HepG2 (cell line): Measurements from ENCODE around the gene CACNG4. TPM values are rescaled to one million over a fixed set of nuclear protein-coding genes. Genes with fewer than 3 reads are reported as not detected.

Experiments used
- ATAC-seq: fragments of 200-7000 bp; cut with Tn5 transposase; 3 replicates; pipeline ENCODE4 v1.9.1; 2020; ENCODE audit warnings: mild to moderate bottlenecking, moderate library complexity
- BruUV-seq: library from RNA; stranded (reverse); fragments of 400-500 nt; replicated peaks from 2 replicates; lab custom pipeline; 2021; lab: Mats Ljungman, UMichigan
- CTCF ChIA-PET: fragments of 300-600 bp; formaldehyde crosslinking; extraction: SDS; loops from one replicate; lab custom pipeline; 2021; ENCODE audit warnings: low total read pairs, inconsistent platforms, low intra/inter-chr PET ratio; lab: Yijun Ruan, JAX
- POLR2A ChIA-PET: fragments of 350-600 bp; sonication (Branson Sonifier 250); formaldehyde crosslinking; loops from one replicate; lab custom pipeline; 2020; ENCODE audit warnings: antibody characterized with exemption, inconsistent platforms; lab: Yijun Ruan, JAX
- DNase-seq: peaks from one replicate; pipeline ENCODE4 v3.0.0-alpha.2; 2015; ENCODE audit warnings: low spot score
- FAIRE-seq: peaks from 3 replicates; lab custom pipeline; 2011; peaks lifted over from hg19 to GRCh38; lab: Jason Lieb, UNC
- H2AFZ ChIP-seq: one replicate; pipeline ENCODE4 v1.6.1; 2011; ENCODE audit warnings: low read length, inconsistent platforms
- H3K27ac ChIP-seq: fragments of 300-600 bp; 3 replicates; pipeline ENCODE4 v1.8.0; 2011; ENCODE audit warnings: mixed run types, mild to moderate bottlenecking, mixed read lengths, low read length, inconsistent platforms; ENCODE audit not compliant: insufficient read depth; ENCODE audit errors: extremely low read length
- H3K27me3 ChIP-seq, 2 experiments: fragments of 200-600 bp in 1 of 2; 2 replicates in 1 of 2; 3 replicates in 1 of 2; pipeline versions ENCODE4 v1.6.0 to v1.8.0; 2011; ENCODE audit warnings: low read length in 2 of 2, mild to moderate bottlenecking in 2 of 2, moderate library complexity in 2 of 2, inconsistent platforms in 1 of 2; ENCODE audit not compliant: insufficient read depth in 2 of 2, control insufficient read depth in 1 of 2
- H3K36me3 ChIP-seq, 2 experiments: fragments of 200-600 bp in 1 of 2; replicated peaks in 1 of 2; 2 replicates in 1 of 2; 3 replicates in 1 of 2; pipeline versions ENCODE4 v1.5.1 to v1.8.0; 2011; ENCODE audit warnings: low read length in 2 of 2, inconsistent platforms in 1 of 2; ENCODE audit not compliant: insufficient read depth in 2 of 2, control insufficient read depth in 1 of 2
- H3K4me1 ChIP-seq: 2 replicates; pipeline ENCODE4 v1.5.1; 2012; ENCODE audit warnings: low read length, inconsistent platforms; ENCODE audit not compliant: insufficient read depth
- H3K4me2 ChIP-seq: 2 replicates; pipeline ENCODE4 v1.6.0; 2011; ENCODE audit warnings: low read depth, low read length, inconsistent platforms
- H3K4me3 ChIP-seq, 3 experiments: fragments of 200-600 bp in 1 of 3; sonication (generic), shearing (Covaris generic) in 1 of 3; replicated peaks in 1 of 3; 2 replicates each; pipeline ENCODE4 v1.5.1; 2011 to 2016; ENCODE audit warnings: low read length in 3 of 3, inconsistent platforms in 2 of 3, low read depth in 2 of 3, mild to moderate bottlenecking in 2 of 3, control low read depth in 1 of 3, mixed read lengths in 1 of 3; ENCODE audit not compliant: insufficient read depth in 1 of 3
- H3K79me2 ChIP-seq: one replicate; pipeline ENCODE4 v1.6.1; 2011; ENCODE audit warnings: low read length, inconsistent platforms; ENCODE audit not compliant: insufficient read depth
- H3K9ac ChIP-seq: 2 replicates; pipeline ENCODE4 v1.6.0; 2011; ENCODE audit warnings: mild to moderate bottlenecking, low read depth, low read length, inconsistent platforms; ENCODE audit not compliant: insufficient read depth
- H3K9me3 ChIP-seq: 2 replicates; pipeline ENCODE4 v1.5.1; 2012; ENCODE audit warnings: mild to moderate bottlenecking, low read length
- H4K20me1 ChIP-seq: 2 replicates; pipeline ENCODE4 v1.6.0; 2011; ENCODE audit warnings: inconsistent platforms, mild to moderate bottlenecking, low read length, moderate library complexity; ENCODE audit not compliant: insufficient read depth
- BHLHE40 ChIP-seq: IDR thresholded peaks from 2 replicates; pipeline ENCODE4 v1.6.1; 2011; ENCODE audit warnings: low read length, improper control_type of control experiment
- SRSF4 ChIP-seq: fragments of 200-400 bp; formaldehyde crosslinking; IDR thresholded peaks from one replicate; pipeline ENCODE4 v1.6.1; 2018; ENCODE audit warnings: mild to moderate bottlenecking, low read depth, low read length, moderate library complexity; ENCODE audit not compliant: poor library complexity, severe bottlenecking
- ZFY ChIP-seq: sonication (generic); formaldehyde crosslinking; IDR thresholded peaks from 2 replicates; pipeline ENCODE4 v1.4.0; 2020; ENCODE audit warnings: missing genetic modification reagents
- ZNF33A ChIP-seq: sonication (generic); formaldehyde crosslinking; IDR thresholded peaks from 2 replicates; pipeline ENCODE4 v1.5.1; 2020; ENCODE audit warnings: missing genetic modification reagents, mild to moderate bottlenecking, moderate library complexity, borderline replicate concordance
- WGBS: methylation state at CpG from one replicate; pipeline ENCODE4 v1.1.6; 2017; ENCODE audit warnings: low lambda C conversion rate; 5-methylcytosine and 5-hydroxymethylcytosine counted together
- in situ Hi-C: cut with HindIII; loops from 2 replicates; pipeline ENCODE4 v1.10.0; 2017; ENCODE audit warnings: low pct_unique_long_range_greater_than_20kb; ENCODE audit not compliant: extremely low pct_ligation_motif_present
- intact Hi-C: fragments of 100-400 bp; cut with micrococcal nuclease; formaldehyde crosslinking; loops from one replicate; pipeline ENCODE4 v1.10.0; 2022; ENCODE audit not compliant: unreplicated experiment
- polyA plus RNA-seq, 8 experiments: library from polyadenylated mRNA; depleted of rRNA in 3 of 8; stranded (reverse) in 7 of 8; unstranded in 1 of 8; fragments of >200 nt; fragmentation: Illumina TruSeq in 4 of 8; extraction: Trizol in 4 of 8; gene quantifications; 2 replicates each; pipeline versions ENCODE4 v1.2.1 to v1.2.3, GENCODE V29; 2011 to 2016; ENCODE audit warnings: low read depth in 4 of 8, missing spikeins in 1 of 8, mixed read lengths in 1 of 8; ENCODE audit not compliant: insufficient read depth in 1 of 8
- total RNA-seq, 5 experiments: library from RNA; depleted of rRNA; stranded (reverse); fragments of >200 nt; fragmentation: Illumina TruSeq; extraction: Trizol; gene quantifications; 2 replicates each; pipeline ENCODE4 v1.2.3, GENCODE V29; 2016; ENCODE audit warnings: low read depth in 1 of 5
- TF ChIP-seq, protein P1 (sequence below): sonication (generic); formaldehyde crosslinking; conservative IDR thresholded peaks from 2 replicates; pipeline ENCODE4 v1.8.1; 2023; ENCODE audit warnings: missing genetic modification reagents

Gene CACNG4
- total and polyA plus RNA-seq, 2 of the 13 experiments (the other 11 are each of a cell fraction or from before 2014, with no cell fraction given) = 0.09 TPM

DNA sequence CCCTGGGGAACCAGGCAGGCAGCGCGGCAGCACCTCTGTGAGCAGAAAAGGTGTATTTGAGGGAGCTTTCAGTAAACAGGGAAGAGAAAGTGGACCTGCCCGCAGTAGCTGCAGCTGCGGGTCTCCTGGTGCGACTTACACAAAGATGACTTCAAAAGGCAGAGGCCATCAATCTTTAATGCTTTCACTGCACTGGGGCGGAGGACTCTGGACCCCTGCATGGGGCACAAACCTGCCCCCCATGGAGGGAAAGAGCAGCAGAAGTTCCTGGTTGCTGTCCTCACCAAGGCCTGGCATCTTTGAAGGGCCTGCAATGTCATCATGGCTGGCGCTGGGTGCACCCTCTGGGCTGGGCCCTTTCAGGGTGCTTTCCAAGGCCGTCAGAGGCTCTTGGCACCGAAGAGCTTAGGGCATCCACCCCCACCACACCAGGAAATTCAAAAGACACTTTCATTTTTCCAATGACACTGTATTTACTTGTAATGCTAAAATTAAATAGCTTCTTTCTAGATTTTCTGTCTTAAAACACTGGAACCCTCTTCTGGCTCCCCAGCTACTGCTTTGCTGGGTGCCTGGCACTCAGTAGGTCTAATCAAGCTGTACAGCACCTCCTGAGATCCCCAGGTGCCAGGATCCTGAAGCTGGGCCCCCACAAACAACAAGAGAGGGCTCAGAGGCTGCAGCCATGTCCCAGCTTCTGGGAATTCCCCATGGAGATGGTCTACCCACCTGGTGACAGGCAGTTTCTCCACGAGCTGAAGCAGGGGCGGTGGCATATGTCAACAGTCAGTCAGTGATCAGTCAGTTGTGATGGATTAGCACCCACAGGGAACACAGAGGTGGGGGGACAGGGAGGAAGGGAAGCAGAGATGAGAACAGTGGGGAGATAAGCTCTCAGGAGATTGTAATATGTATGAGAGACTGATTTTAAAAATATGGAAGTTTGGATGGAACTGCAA is 77.7 kb downstream of the CACNG4 start:
- no peaks in the 10 kb centered on the region for H3K9me3 ChIP-seq
- no peaks in the 10 kb centered on the region for H3K36me3 ChIP-seq
- POLR2A ChIA-PET = no interaction called here
- H3K4me2 ChIP-seq = peak overlapping the region; percentile 15; the same call in 1 of the 2 replicates
- FAIRE-seq (no peak), DNase-seq (no peak)
- no peaks in the 10 kb centered on the region for H3K79me2 ChIP-seq
- no TSS peak for BruUV-seq
- H3K27ac ChIP-seq = no peak overlapping the region
- no peak overlapping the region for H2AFZ ChIP-seq
- WGBS = 17% methylated on average over 10 of the region's 11 CpGs
- H3K4me1 ChIP-seq = peaks cover 12% of the 10 kb centered on the region
- H3K27me3 ChIP-seq = peaks cover 1 to 24% of the 10 kb centered on the region in 2 experiments; a peak in 3 of 5 replicates
- H4K20me1 ChIP-seq = no peaks in the 10 kb centered on the region
- TF ChIP-seq ZNF33A (CRISPR knock-in tag) (no peak), ZFY (CRISPR knock-in tag) (peak; percentile 25; the same call in 1 of the 2 replicates), BHLHE40 (no peak)
- TF ChIP-seq, protein P1, sequence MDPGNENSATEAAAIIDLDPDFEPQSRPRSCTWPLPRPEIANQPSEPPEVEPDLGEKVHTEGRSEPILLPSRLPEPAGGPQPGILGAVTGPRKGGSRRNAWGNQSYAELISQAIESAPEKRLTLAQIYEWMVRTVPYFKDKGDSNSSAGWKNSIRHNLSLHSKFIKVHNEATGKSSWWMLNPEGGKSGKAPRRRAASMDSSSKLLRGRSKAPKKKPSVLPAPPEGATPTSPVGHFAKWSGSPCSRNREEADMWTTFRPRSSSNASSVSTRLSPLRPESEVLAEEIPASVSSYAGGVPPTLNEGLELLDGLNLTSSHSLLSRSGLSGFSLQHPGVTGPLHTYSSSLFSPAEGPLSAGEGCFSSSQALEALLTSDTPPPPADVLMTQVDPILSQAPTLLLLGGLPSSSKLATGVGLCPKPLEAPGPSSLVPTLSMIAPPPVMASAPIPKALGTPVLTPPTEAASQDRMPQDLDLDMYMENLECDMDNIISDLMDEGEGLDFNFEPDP (CRISPR knock-in tag) = no peak
- TF ChIP-seq, all 625 proteins: peak for 1
- Histone ChIP-seq H3K4me3 (no peak overlapping the region), H3K9ac (no peak overlapping the region)
- intact Hi-C loops (no loop called here), in situ Hi-C loops (no loop called here)
- CTCF ChIA-PET = no interaction called here
- peak; percentile 18; the same call in 2 of the 3 replicates for ATAC-seq

DNA sequence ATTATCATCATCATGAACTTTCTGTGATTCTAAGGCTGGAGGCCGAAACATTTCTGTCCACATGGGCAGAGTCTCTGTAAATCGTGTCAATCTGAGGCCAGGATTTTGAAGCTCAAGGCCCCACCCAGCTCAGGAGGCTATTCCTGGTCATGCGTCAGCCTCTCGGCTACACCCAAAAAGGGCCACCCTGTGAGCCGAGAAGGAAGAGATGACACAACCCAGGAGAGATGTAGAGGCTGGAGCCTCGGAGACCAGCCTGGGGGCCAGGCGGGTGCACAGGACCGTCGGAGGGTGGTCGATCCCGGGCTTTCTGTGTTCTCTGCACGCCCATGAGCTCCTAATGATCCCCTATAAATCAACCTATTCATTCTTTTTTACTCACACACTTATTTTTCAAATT is 78.8 kb downstream of the CACNG4 start:
- Histone ChIP-seq H3K9me3 (peaks cover 9% of the 10 kb centered on the region), H3K36me3 (no peaks in the 10 kb centered on the region), H3K79me2 (no peaks in the 10 kb centered on the region), H3K27ac (no peak overlapping the region), H3K9ac (no peak overlapping the region), H2AFZ (no peak overlapping the region), H3K4me2 (no peak overlapping the region), H3K27me3 (peaks cover 1 to 24% of the 10 kb centered on the region in 2 experiments; a peak in 3 of 5 replicates), H3K4me3 (no peak overlapping the region), H4K20me1 (no peaks in the 10 kb centered on the region), H3K4me1 (peaks cover 15% of the 10 kb centered on the region)
- ChIA-PET POLR2A (no interaction called here), CTCF (no interaction called here)
- no peak for FAIRE-seq
- WGBS = 37% methylated on average over 9 of the region's 12 CpGs
- no TSS peak for BruUV-seq
- no peak for ATAC-seq
- intact Hi-C loops (no loop called here), in situ Hi-C loops (no loop called here)
- no peak for TF ChIP-seq SRSF4
- DNase-seq = no peak
